Subcutaneous abdominal adipose tissue (tissue), 5 donors: ENCODE measurements around the gene PYGB.

Experiments used
- H3K27ac ChIP-seq: one replicate; pipeline ENCODE4 v1.7.0; 2013; ENCODE audit warnings: low read depth, mild to moderate bottlenecking, inconsistent platforms, low read length, moderate library complexity
- H3K27me3 ChIP-seq, 5 donors: one replicate each; pipeline ENCODE4 v1.7.0; 2013; ENCODE audit warnings: low read length in 5 of 5, inconsistent platforms in 1 of 5; ENCODE audit not compliant: control insufficient read depth in 5 of 5, insufficient read depth in 4 of 5
- H3K36me3 ChIP-seq, 5 donors: one replicate each; pipeline ENCODE4 v1.7.0; 2013; ENCODE audit warnings: low read length in 5 of 5; ENCODE audit not compliant: control insufficient read depth in 5 of 5, insufficient read depth in 5 of 5
- H3K4me1 ChIP-seq, 5 donors: one replicate each; pipeline ENCODE4 v1.7.0; 2013; ENCODE audit warnings: low read length in 5 of 5, mild to moderate bottlenecking in 3 of 5, moderate library complexity in 1 of 5; ENCODE audit not compliant: control insufficient read depth in 5 of 5, insufficient read depth in 5 of 5
- H3K4me3 ChIP-seq, 5 donors: one replicate each; pipeline ENCODE4 v1.7.0; 2013; ENCODE audit warnings: low read length in 5 of 5, low read depth in 1 of 5
- H3K9ac ChIP-seq, 5 donors: one replicate each; pipeline ENCODE4 v1.7.0; 2013; ENCODE audit warnings: low read length in 5 of 5, mild to moderate bottlenecking in 4 of 5, moderate library complexity in 3 of 5
- H3K9me3 ChIP-seq, 5 donors: one replicate each; pipeline ENCODE4 v1.7.0; 2013; ENCODE audit warnings: low read length in 5 of 5; ENCODE audit not compliant: control insufficient read depth in 5 of 5
- donor health status: healthy.
- donor health status: healthy.
- donor health status: healthy.
- donor health status: healthy.
- donor health status: healthy.

The PYGB gene

DNA sequence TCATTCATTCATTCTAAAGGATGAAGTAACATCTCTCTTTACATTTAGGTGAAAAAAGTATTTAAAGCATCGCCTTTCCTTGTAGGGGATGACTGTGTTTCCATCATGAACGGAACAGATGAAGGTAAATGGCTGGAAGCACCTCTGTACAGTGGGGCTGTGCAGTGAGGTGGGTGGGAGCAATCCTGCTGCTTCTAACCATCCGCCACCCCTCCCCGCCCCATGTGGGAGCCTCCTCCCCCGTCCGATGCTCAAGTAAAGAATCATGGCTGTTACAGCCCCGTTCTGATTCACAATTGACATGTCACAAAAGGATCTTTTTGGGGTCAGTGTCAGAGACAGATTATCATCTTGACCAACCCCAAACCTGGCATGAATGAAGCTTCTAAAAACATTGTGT is 33.1 kb upstream of the PYGB start:
- no peak overlapping the region for H3K4me3 ChIP-seq
- peaks cover 7 to 88% (median 80%) of the 10 kb centered on the region in 5 donors for H3K36me3 ChIP-seq
- no peak overlapping the region for H3K9ac ChIP-seq
- H3K27me3 ChIP-seq: no peaks in the 10 kb centered on the region
- H3K9me3 ChIP-seq: no peaks in the 10 kb centered on the region
- H3K4me1 ChIP-seq: no peaks in the 10 kb centered on the region
- H3K27ac ChIP-seq: no peak overlapping the region

GRCh38 chr20:25215521-25215920 is 32.4 kb upstream of the PYGB start:
- H3K4me1 ChIP-seq: no peaks in the 10 kb centered on the region
- no peak overlapping the region for H3K27ac ChIP-seq
- peaks cover 7 to 86% (median 83%) of the 10 kb centered on the region in 5 donors for H3K36me3 ChIP-seq

DNA sequence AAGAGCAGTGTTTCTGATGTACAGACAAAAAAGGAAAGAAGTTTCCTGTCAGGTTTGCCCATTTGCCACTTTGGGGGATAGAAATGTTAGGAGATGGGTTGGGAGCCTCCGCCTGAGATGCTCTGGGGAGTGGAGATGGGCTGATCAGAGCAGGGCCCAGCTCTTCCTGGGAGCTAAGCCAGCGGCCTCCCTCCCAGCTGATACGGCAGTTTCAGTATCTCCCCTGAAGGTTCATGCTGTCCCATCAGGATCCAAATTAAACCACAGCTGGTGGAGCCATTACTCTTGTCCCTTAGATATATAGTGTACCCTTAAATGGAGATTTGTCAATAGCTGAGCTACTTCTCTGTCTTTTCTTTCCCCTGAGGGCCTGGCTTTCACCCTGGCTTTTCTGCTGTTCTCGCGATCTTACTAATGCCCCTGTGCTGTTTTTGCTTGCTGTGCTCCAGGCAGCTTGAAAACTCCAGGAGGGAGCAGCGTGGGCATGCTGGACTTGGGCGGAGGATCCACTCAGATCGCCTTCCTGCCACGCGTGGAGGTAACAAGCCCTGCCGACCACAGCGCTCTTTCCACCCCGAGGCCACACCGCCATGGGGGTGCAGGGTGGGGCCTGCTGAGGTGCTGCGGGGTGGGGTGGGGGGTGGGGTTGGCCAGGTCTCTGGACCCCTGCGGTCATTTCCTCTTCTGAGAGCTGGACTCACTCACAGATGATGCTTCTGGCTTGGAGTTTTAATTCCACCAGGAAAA is 31.5 kb upstream of the PYGB start:
- peaks cover 0 to 7% (median 3%) of the 10 kb centered on the region in 5 donors for H3K4me1 ChIP-seq

More at GRCh38 chr20:25215521-25215920, 32.4 kb upstream of the PYGB start:
- no peaks in the 10 kb centered on the region for H3K9me3 ChIP-seq
- no peaks in the 10 kb centered on the region for H3K27me3 ChIP-seq
- no peak overlapping the region for H3K4me3 ChIP-seq
- no peak overlapping the region for H3K9ac ChIP-seq

DNA sequence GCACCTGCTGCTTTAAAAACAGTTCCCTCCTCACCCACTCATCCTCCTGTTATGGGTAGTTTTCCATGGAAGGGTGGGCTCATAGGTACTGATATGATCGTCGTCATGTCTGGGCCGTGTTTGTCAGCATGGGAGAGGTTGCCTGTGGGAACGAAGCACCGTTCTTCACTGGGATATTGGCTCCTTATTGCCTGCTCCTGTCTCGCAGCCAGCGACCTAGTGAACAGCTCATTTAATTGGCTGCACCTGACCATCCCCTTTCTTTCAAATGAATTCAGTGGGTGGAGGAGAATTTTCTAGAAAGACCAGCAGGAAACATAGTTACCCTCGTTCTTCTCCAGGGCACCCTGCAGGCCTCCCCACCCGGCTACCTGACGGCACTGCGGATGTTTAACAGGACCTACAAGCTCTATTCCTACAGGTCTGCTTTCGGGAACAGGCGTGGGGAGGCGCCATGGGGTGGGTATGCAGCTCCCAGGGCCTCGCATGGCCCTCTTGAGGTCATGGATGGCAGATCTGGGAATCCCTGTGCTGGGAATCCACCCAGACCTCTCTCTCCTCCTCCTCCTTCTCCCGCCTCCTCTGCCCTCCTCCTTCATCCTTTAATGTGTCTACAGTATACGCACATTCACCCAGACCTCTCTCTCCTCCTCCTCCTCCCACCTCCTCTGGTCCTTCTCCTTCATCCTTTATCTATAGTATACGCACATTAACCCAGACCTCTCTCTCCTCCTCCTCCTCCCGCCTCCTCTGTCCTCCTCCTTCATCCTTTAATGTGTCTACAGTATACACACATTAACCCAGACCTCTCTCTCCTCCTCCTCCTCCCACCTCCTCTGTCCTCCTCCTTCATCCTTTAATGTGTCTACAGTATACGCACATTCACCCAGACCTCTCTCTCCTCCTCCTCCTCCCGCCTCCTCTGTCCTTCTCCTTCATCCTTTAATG is 30.4 kb upstream of the PYGB start:
- H3K4me1 ChIP-seq: peaks cover 0 to 17% (median 12%) of the 10 kb centered on the region in 5 donors
- H3K36me3 ChIP-seq: peaks cover 4 to 80% (median 78%) of the 10 kb centered on the region in 5 donors
- H3K9ac ChIP-seq: no peak overlapping the region
- no peak overlapping the region for H3K27ac ChIP-seq
- no peak overlapping the region for H3K4me3 ChIP-seq
- H3K9me3 ChIP-seq: no peaks in the 10 kb centered on the region
- H3K27me3 ChIP-seq: no peaks in the 10 kb centered on the region

More for the DNA sequence above, 31.5 kb upstream of the PYGB start:
- no peaks in the 10 kb centered on the region for H3K27me3 ChIP-seq
- peaks cover 4 to 87% (median 85%) of the 10 kb centered on the region in 5 donors for H3K36me3 ChIP-seq
- H3K9ac ChIP-seq: no peak overlapping the region
- H3K4me3 ChIP-seq: no peak overlapping the region
- no peaks in the 10 kb centered on the region for H3K9me3 ChIP-seq
- H3K27ac ChIP-seq: no peak overlapping the region

DNA sequence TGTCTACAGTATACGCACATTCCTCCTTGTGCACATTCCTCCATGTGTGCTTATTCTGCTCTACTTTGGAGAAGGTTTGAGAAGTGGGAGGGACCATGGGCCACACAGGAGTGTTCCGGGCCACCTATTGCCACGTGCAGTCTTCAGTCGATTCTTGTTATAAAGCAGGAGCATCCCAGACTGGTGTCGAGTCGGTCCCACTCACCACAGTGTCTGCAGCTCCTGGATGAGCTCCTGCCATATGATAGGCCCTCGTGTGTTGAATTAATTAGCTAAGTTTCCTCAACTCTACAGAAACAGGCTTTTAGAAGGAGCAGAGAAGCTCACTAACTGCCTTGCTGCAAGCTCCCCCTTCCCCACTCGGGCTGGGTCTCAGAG is 29.8 kb upstream of the PYGB start:
- H3K27ac ChIP-seq: no peak overlapping the region
- no peak overlapping the region for H3K4me3 ChIP-seq
- peaks cover 0 to 18% (median 12%) of the 10 kb centered on the region in 5 donors for H3K4me1 ChIP-seq
- H3K9ac ChIP-seq: no peak overlapping the region
- no peaks in the 10 kb centered on the region for H3K27me3 ChIP-seq
- H3K36me3 ChIP-seq: peaks cover 4 to 78% (median 74%) of the 10 kb centered on the region in 5 donors
- H3K9me3 ChIP-seq: no peaks in the 10 kb centered on the region

- H3K9ac ChIP-seq: no peak overlapping the region
- H3K4me1 ChIP-seq: peaks cover 0 to 18% (median 12%) of the 10 kb centered on the region in 5 donors
Observed at GRCh38 chr20:25218492-25218891, 29.4 kb upstream of the PYGB start.

GRCh38 chr20:25219365-25219764 is 28.5 kb upstream of the PYGB start:
- Histone ChIP-seq H3K27ac (no peak overlapping the region), H3K9ac (no peak overlapping the region), H3K36me3 (peaks cover 4 to 73% (median 67%) of the 10 kb centered on the region in 5 donors), H3K9me3 (no peaks in the 10 kb centered on the region), H3K27me3 (no peaks in the 10 kb centered on the region), H3K4me3 (no peak overlapping the region), H3K4me1 (peaks cover 0 to 18% (median 12%) of the 10 kb centered on the region in 5 donors)

More at GRCh38 chr20:25218492-25218891, 29.4 kb upstream of the PYGB start:
- peaks cover 4 to 77% (median 70%) of the 10 kb centered on the region in 5 donors for H3K36me3 ChIP-seq
- no peak overlapping the region for H3K27ac ChIP-seq
- no peak overlapping the region for H3K4me3 ChIP-seq
- H3K9me3 ChIP-seq: no peaks in the 10 kb centered on the region
- no peaks in the 10 kb centered on the region for H3K27me3 ChIP-seq

GRCh38 chr20:25220021-25220730 is 27.7 kb upstream of the PYGB start:
- Histone ChIP-seq H3K27ac (no peak overlapping the region), H3K9ac (no peak overlapping the region), H3K27me3 (no peaks in the 10 kb centered on the region), H3K4me1 (peaks cover 0 to 18% (median 12%) of the 10 kb centered on the region in 5 donors), H3K9me3 (no peaks in the 10 kb centered on the region), H3K36me3 (peaks cover 2 to 73% (median 62%) of the 10 kb centered on the region in 5 donors), H3K4me3 (no peak overlapping the region)

- peaks cover 0 to 18% (median 12%) of the 10 kb centered on the region in 5 donors for H3K4me1 ChIP-seq
- H3K36me3 ChIP-seq: peaks cover 0 to 73% (median 60%) of the 10 kb centered on the region in 5 donors
- H3K9me3 ChIP-seq: no peaks in the 10 kb centered on the region
- no peak overlapping the region for H3K9ac ChIP-seq
- no peaks in the 10 kb centered on the region for H3K27me3 ChIP-seq
- no peak overlapping the region for H3K27ac ChIP-seq
- no peak overlapping the region for H3K4me3 ChIP-seq
Observed at GRCh38 chr20:25220810-25221591, 26.9 kb upstream of the PYGB start.
